GM10266 (cell line): ENCODE measurements around the gene DNAH5.

ENCODE experiments used
- DNase-seq: peaks from one replicate; pipeline ENCODE4 v3.0.0; 2012; ENCODE audit errors: extremely low spot score
- TF ChIP-seq, protein P1 (sequence below): IDR thresholded peaks from 2 replicates; pipeline ENCODE4 v1.5.1; 2012; ENCODE audit warnings: mild to moderate bottlenecking, low read depth; ENCODE audit not compliant: control insufficient read depth, insufficient read depth; ENCODE audit errors: missing control alignments

DNAH5 gene, protein sequence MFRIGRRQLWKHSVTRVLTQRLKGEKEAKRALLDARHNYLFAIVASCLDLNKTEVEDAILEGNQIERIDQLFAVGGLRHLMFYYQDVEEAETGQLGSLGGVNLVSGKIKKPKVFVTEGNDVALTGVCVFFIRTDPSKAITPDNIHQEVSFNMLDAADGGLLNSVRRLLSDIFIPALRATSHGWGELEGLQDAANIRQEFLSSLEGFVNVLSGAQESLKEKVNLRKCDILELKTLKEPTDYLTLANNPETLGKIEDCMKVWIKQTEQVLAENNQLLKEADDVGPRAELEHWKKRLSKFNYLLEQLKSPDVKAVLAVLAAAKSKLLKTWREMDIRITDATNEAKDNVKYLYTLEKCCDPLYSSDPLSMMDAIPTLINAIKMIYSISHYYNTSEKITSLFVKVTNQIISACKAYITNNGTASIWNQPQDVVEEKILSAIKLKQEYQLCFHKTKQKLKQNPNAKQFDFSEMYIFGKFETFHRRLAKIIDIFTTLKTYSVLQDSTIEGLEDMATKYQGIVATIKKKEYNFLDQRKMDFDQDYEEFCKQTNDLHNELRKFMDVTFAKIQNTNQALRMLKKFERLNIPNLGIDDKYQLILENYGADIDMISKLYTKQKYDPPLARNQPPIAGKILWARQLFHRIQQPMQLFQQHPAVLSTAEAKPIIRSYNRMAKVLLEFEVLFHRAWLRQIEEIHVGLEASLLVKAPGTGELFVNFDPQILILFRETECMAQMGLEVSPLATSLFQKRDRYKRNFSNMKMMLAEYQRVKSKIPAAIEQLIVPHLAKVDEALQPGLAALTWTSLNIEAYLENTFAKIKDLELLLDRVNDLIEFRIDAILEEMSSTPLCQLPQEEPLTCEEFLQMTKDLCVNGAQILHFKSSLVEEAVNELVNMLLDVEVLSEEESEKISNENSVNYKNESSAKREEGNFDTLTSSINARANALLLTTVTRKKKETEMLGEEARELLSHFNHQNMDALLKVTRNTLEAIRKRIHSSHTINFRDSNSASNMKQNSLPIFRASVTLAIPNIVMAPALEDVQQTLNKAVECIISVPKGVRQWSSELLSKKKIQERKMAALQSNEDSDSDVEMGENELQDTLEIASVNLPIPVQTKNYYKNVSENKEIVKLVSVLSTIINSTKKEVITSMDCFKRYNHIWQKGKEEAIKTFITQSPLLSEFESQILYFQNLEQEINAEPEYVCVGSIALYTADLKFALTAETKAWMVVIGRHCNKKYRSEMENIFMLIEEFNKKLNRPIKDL (N-terminal part only)

DNA sequence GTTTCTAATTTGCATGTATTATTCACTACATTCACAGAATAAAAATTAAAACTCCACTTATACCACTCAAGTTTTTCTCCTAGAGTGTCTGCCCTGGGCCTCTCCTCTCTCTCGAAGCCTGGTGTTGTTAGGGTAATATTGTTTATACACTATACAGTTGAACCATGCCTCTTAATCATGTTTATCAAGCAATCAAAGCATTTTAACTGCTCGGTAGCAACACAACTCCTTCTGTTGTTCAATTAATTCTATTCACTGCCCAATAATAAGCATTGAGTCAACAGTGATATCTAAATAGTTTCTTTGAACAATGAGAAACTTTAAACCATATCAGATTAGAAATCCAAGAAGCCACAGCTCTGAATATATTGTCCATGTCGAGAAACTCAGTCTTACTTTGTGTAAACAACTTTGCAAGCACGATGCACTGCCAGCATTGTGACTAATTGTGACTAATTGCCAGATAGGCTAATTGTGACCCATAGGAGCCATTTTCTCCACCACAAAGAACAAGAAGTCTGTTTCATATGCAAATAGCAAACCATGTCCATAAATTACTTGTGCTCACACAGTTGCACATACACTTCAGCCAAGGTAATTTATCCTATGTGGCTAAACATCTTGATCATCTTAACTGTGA is at the start of gene DNAH5:
Gene DNAH5, minus strand, starts transcription at position 129 of the 640 bp plus-strand sequence. CDS start 250 bp downstream, outside the sequence.
- DNase-seq = no peak
- TF ChIP-seq, protein P1, sequence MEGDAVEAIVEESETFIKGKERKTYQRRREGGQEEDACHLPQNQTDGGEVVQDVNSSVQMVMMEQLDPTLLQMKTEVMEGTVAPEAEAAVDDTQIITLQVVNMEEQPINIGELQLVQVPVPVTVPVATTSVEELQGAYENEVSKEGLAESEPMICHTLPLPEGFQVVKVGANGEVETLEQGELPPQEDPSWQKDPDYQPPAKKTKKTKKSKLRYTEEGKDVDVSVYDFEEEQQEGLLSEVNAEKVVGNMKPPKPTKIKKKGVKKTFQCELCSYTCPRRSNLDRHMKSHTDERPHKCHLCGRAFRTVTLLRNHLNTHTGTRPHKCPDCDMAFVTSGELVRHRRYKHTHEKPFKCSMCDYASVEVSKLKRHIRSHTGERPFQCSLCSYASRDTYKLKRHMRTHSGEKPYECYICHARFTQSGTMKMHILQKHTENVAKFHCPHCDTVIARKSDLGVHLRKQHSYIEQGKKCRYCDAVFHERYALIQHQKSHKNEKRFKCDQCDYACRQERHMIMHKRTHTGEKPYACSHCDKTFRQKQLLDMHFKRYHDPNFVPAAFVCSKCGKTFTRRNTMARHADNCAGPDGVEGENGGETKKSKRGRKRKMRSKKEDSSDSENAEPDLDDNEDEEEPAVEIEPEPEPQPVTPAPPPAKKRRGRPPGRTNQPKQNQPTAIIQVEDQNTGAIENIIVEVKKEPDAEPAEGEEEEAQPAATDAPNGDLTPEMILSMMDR = no peak

DNA sequence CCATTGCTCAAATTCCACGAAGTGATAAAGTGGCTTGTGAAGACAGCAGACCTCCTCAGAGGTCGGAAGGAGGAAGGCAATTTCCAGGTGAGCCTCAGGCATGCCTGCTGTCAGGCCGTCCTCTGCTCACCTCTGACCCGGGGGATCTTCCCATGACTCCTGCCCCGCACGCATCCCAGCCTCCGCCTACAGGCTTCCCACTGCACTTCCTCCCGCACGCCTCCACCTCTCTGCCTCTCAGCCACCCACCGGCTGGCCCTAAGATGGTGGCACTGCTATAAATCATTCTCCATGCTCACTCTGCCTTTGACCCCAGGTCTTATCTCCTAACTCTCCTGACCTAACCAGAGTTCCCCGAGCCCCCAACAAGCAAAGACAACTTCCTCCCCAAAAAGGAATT is 49.4 kb upstream of the DNAH5 start:
- TF ChIP-seq, protein P1 = no peak
- DNase-seq = no peak

DNA sequence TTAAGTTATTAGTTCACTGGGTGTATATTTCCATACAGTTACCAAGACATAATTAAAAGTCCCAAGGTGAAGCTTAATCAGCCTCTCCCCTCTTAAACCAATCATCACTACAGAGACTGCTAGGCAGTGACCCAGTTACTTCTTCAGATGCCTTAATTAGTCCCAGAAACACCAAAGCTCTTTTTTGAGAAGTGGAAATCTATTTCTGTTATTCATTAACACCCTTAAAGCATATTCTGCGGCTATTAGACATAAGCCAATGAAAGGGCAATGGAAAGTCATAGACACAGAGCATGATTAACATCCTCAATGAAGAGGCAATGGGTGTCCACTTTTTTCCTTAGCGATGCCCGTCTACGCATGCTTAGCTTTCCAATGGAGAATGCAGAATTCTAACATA is 48.3 kb upstream of the DNAH5 start:
- DNase-seq = no peak
- TF ChIP-seq, protein P1 = no peak

DNA sequence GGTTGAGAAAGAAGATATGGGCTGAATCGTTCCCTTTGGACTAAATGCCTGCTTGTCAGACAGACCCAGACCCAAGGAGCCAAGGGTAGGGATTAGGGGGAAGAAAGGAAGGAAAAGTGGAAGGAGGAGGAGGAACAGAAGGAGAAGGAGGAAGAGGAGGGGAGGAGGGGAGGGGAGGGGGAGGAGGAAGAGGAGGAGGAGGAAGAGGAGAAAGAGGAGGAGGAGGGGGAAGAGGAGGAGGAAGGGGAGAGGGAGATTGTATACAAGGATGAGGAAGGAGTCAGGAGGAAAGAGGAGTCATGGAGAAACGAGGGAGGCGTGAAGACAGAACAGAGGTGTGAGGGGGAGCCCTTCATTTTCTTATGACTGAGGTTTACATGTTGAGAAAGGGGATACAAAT is 46.9 kb upstream of the DNAH5 start:
- no peak for DNase-seq
- TF ChIP-seq, protein P1 = no peak

DNA sequence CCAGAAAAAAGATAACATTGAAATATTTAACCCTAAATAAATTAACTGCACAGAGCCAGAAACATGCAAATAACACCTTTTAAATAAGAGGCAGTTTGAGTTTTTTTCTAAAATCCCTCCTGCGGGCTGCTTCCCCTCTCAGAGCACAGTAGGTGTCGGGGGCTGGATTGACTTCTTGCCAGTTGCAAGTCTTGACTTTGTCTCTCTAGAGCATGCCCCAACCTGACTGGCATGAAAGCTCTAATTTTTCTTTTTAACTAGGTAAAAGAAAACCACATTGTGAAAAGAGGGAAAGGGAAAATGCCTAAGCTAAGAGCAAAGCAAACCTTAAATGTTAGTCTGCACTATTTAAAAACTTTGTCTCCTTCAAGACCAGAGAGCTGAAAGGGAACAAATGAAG is 46.4 kb upstream of the DNAH5 start:
- TF ChIP-seq, protein P1 = no peak

DNA sequence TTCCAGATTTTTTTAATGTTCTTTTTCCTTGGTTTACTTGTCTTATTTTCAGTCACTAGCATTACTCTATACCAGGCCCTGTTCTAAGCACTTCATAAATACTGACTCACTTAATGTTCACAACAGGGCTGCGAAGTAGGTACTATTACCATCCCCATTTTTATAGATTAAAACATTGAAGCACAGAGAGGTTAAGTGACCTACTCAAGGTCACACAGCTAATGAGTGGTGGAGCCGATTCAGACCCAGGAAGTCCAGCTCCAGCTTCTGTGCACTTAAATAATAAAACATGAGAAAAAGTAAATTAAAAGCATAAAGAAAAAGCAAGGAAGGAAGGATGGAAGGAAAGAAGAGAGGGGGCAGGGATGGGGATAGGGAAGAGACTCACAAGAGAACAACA is 45.3 kb upstream of the DNAH5 start:
- TF ChIP-seq, protein P1 = no peak
- DNase-seq = no peak

More for the DNA sequence above, 46.4 kb upstream of the DNAH5 start:
- no peak for DNase-seq
